Transverse colon (tissue), 4 donors: ENCODE data around the gene ZFP92.

Source experiments
- CTCF ChIP-seq, 5 experiments: fragments of 200-600 bp in 3 of 5; fragments of 450-650 bp in 2 of 5; sonication (generic) in 3 of 5; IDR thresholded peaks; 1 replicate in 2 of 5; 2 replicates in 3 of 5; pipeline ENCODE4 v1.5.1; 2016 to 2017; ENCODE audit warnings: antibody characterized with exemption in 5 of 5, inconsistent platforms in 3 of 5, mild to moderate bottlenecking in 2 of 5, moderate library complexity in 1 of 5
- EP300 ChIP-seq: sonication (generic); formaldehyde crosslinking; IDR thresholded peaks from one replicate; pipeline ENCODE4 v1.6.1; 2017; ENCODE audit warnings: antibody characterized with exemption, low read depth
- POLR2AphosphoS5 ChIP-seq, 3 donors: sonication (generic); formaldehyde crosslinking; IDR thresholded peaks; one replicate each; pipeline ENCODE4 v1.6.1; 2016; ENCODE audit warnings: antibody characterized with exemption in 3 of 3

- TF ChIP-seq POLR2AphosphoS5 (IDR thresholded peaks at IDR 0.05) (no peak), CTCF (IDR thresholded peaks at IDR 0.05) (no peak), EP300 (no peak)
Measured at GRCh38 chrX:153438532-153438931, 27.3 kb downstream of the ZFP92 start.
